ENCODE measurements around the gene NBR1.
"Not testable (repeated sequence)": the region's sequence is repeated elsewhere in the genome, so short reads cannot be mapped to it uniquely, and the experiment has no call there.

NBR1 gene

GRCh38 chr17:43146649-43147048 lies 24.4 kb upstream of the NBR1 start:
- Histone ChIP-seq H3K9ac (ENCODE audit: low read length) (no peak overlapping the region), H3K9me3 (replicated peaks; ENCODE audit: insufficient read depth, low read length) (no peaks in the 10 kb centered on the region), H3K9me2 (replicated peaks; ENCODE audit: insufficient read depth, low read length) (no peaks in the 10 kb centered on the region), H2AFZ (ENCODE audit: low read length) (no peak overlapping the region), H3K27ac (ENCODE audit: low read length) (no peak overlapping the region), H3K79me2 (ENCODE audit: low read length) (no peaks in the 10 kb centered on the region), H4K20me1 (ENCODE audit: insufficient read depth, low read length) (no peaks in the 10 kb centered on the region), H3K27me3 (replicated peaks; ENCODE audit: insufficient read depth, low read length) (no peaks in the 10 kb centered on the region), H3K4me3 (ENCODE audit: low read length) (no peak overlapping the region), H3K4me2 (ENCODE audit: low read depth, low read length) (no peak overlapping the region), H3K4me1 (ENCODE audit: low read length) (no peaks in the 10 kb centered on the region), H3K36me3 (replicated peaks; ENCODE audit: insufficient read depth, low read length) (no peaks in the 10 kb centered on the region), H3F3A (ENCODE audit: insufficient read depth, low read length) (no peaks in the 10 kb centered on the region)
- DNase-seq: no peak
- TF ChIP-seq EZH2 (optimal IDR thresholded peaks at IDR 0.05; ENCODE audit: low read depth, low read length): no peak
- no peak for TF ChIP-seq EZH2phosphoT487 (IDR thresholded peaks at IDR 0.05; ENCODE audit: low read length)
- no peak for TF ChIP-seq CTCF (IDR thresholded peaks at IDR 0.05; ENCODE audit: low read length)

- no peak overlapping the region for H3K27ac ChIP-seq (ENCODE audit: low read length)
- no peaks in the 10 kb centered on the region for H3K9me2 ChIP-seq (replicated peaks; ENCODE audit: insufficient read depth, low read length)
- no peak for TF ChIP-seq EZH2phosphoT487 (IDR thresholded peaks at IDR 0.05; ENCODE audit: low read length)
- H3K9ac ChIP-seq (ENCODE audit: low read length): no peak overlapping the region
- H4K20me1 ChIP-seq (ENCODE audit: insufficient read depth, low read length): no peaks in the 10 kb centered on the region
- no peak for DNase-seq
- H3K4me1 ChIP-seq (ENCODE audit: low read length): no peaks in the 10 kb centered on the region
- no peaks in the 10 kb centered on the region for H3K27me3 ChIP-seq (replicated peaks; ENCODE audit: insufficient read depth, low read length)
- no peaks in the 10 kb centered on the region for H3F3A ChIP-seq (ENCODE audit: insufficient read depth, low read length)
- H3K79me2 ChIP-seq (ENCODE audit: low read length): no peaks in the 10 kb centered on the region
- H3K4me3 ChIP-seq (ENCODE audit: low read length): no peak overlapping the region
- H3K4me2 ChIP-seq (ENCODE audit: low read depth, low read length): no peak overlapping the region
- no peaks in the 10 kb centered on the region for H3K36me3 ChIP-seq (replicated peaks; ENCODE audit: insufficient read depth, low read length)
- H3K9me3 ChIP-seq (replicated peaks; ENCODE audit: insufficient read depth, low read length): no peaks in the 10 kb centered on the region
- H2AFZ ChIP-seq (ENCODE audit: low read length): no peak overlapping the region
Measured at GRCh38 chr17:43151880-43152456, 19.0 kb upstream of the NBR1 start.

GRCh38 chr17:43153197-43153835 lies 17.7 kb upstream of the NBR1 start:
- not testable (repeated sequence) for H4K20me1 ChIP-seq (ENCODE audit: insufficient read depth, low read length); H3K79me2 ChIP-seq (ENCODE audit: low read length); H3K9me3 ChIP-seq (replicated peaks; ENCODE audit: insufficient read depth, low read length); H3K9me2 ChIP-seq (replicated peaks; ENCODE audit: insufficient read depth, low read length); H3K27ac ChIP-seq (ENCODE audit: low read length); DNase-seq; H3K9ac ChIP-seq (ENCODE audit: low read length); H3K4me3 ChIP-seq (ENCODE audit: low read length); H3K4me2 ChIP-seq (ENCODE audit: low read depth, low read length); H3K36me3 ChIP-seq (replicated peaks; ENCODE audit: insufficient read depth, low read length); H3K27me3 ChIP-seq (replicated peaks; ENCODE audit: insufficient read depth, low read length); H3F3A ChIP-seq (ENCODE audit: insufficient read depth, low read length); H3K4me1 ChIP-seq (ENCODE audit: low read length); H2AFZ ChIP-seq (ENCODE audit: low read length)

- no peaks in the 10 kb centered on the region for H4K20me1 ChIP-seq (ENCODE audit: insufficient read depth, low read length)
- H3K36me3 ChIP-seq (replicated peaks; ENCODE audit: insufficient read depth, low read length): no peaks in the 10 kb centered on the region; the same call in 1 of the 2 replicates
- no peak for DNase-seq
- no peak overlapping the region for H3K27ac ChIP-seq (ENCODE audit: low read length)
- no peak for TF ChIP-seq EZH2 (optimal IDR thresholded peaks at IDR 0.05; ENCODE audit: low read depth, low read length)
- TF ChIP-seq EZH2phosphoT487 (IDR thresholded peaks at IDR 0.05; ENCODE audit: low read length): no peak
- TF ChIP-seq CTCF (IDR thresholded peaks at IDR 0.05; ENCODE audit: low read length): no peak
- no peak overlapping the region for H3K9ac ChIP-seq (ENCODE audit: low read length)
- H3F3A ChIP-seq (ENCODE audit: insufficient read depth, low read length): no peaks in the 10 kb centered on the region
- H3K4me2 ChIP-seq (ENCODE audit: low read depth, low read length): no peak overlapping the region
- H3K27me3 ChIP-seq (replicated peaks; ENCODE audit: insufficient read depth, low read length): no peaks in the 10 kb centered on the region
- no peaks in the 10 kb centered on the region for H3K9me2 ChIP-seq (replicated peaks; ENCODE audit: insufficient read depth, low read length)
- no peak overlapping the region for H2AFZ ChIP-seq (ENCODE audit: low read length)
- H3K79me2 ChIP-seq (ENCODE audit: low read length): no peaks in the 10 kb centered on the region
- H3K4me1 ChIP-seq (ENCODE audit: low read length): no peaks in the 10 kb centered on the region
- no peak overlapping the region for H3K4me3 ChIP-seq (ENCODE audit: low read length)
- H3K9me3 ChIP-seq (replicated peaks; ENCODE audit: insufficient read depth, low read length): no peaks in the 10 kb centered on the region
Measured at GRCh38 chr17:43155666-43156065, 15.3 kb upstream of the NBR1 start.

- not testable (repeated sequence) for H3K36me3 ChIP-seq (replicated peaks; ENCODE audit: insufficient read depth, low read length); H3K79me2 ChIP-seq (ENCODE audit: low read length); H2AFZ ChIP-seq (ENCODE audit: low read length)
Measured at GRCh38 chr17:43159232-43159631, 11.8 kb upstream of the NBR1 start.

GRCh38 chr17:43159957-43160356 lies 11.1 kb upstream of the NBR1 start:
- H3K9me2 ChIP-seq (replicated peaks; ENCODE audit: insufficient read depth, low read length); H3K79me2 ChIP-seq (ENCODE audit: low read length); H3K27ac ChIP-seq (ENCODE audit: low read length); H3F3A ChIP-seq (ENCODE audit: insufficient read depth, low read length); DNase-seq; H3K4me2 ChIP-seq (ENCODE audit: low read depth, low read length); H3K4me3 ChIP-seq (ENCODE audit: low read length); H3K4me1 ChIP-seq (ENCODE audit: low read length); H3K9ac ChIP-seq (ENCODE audit: low read length); H4K20me1 ChIP-seq (ENCODE audit: insufficient read depth, low read length); H3K27me3 ChIP-seq (replicated peaks; ENCODE audit: insufficient read depth, low read length); H3K36me3 ChIP-seq (replicated peaks; ENCODE audit: insufficient read depth, low read length); H3K9me3 ChIP-seq (replicated peaks; ENCODE audit: insufficient read depth, low read length); H2AFZ ChIP-seq (ENCODE audit: low read length): not testable (repeated sequence)

More at GRCh38 chr17:43159232-43159631, 11.8 kb upstream of the NBR1 start:
- not testable (repeated sequence) for H3K27me3 ChIP-seq (replicated peaks; ENCODE audit: insufficient read depth, low read length); H3K9me2 ChIP-seq (replicated peaks; ENCODE audit: insufficient read depth, low read length); H3K4me1 ChIP-seq (ENCODE audit: low read length); H3K9ac ChIP-seq (ENCODE audit: low read length); H4K20me1 ChIP-seq (ENCODE audit: insufficient read depth, low read length); H3K4me3 ChIP-seq (ENCODE audit: low read length); H3F3A ChIP-seq (ENCODE audit: insufficient read depth, low read length); H3K27ac ChIP-seq (ENCODE audit: low read length); H3K4me2 ChIP-seq (ENCODE audit: low read depth, low read length); H3K9me3 ChIP-seq (replicated peaks; ENCODE audit: insufficient read depth, low read length); DNase-seq

All from MM.1S (cell line).